Measurements from ENCODE around the gene BTBD6. TPM values are rescaled to one million over a fixed set of nuclear protein-coding genes. Genes with fewer than 3 reads are reported as not detected.

Gene BTBD6
- total and polyA plus RNA-seq, 2 of the 8 experiments (the other 6 are each of a cell fraction or from before 2014, with no cell fraction given), result 10.1 to 10.2 TPM

DNA sequence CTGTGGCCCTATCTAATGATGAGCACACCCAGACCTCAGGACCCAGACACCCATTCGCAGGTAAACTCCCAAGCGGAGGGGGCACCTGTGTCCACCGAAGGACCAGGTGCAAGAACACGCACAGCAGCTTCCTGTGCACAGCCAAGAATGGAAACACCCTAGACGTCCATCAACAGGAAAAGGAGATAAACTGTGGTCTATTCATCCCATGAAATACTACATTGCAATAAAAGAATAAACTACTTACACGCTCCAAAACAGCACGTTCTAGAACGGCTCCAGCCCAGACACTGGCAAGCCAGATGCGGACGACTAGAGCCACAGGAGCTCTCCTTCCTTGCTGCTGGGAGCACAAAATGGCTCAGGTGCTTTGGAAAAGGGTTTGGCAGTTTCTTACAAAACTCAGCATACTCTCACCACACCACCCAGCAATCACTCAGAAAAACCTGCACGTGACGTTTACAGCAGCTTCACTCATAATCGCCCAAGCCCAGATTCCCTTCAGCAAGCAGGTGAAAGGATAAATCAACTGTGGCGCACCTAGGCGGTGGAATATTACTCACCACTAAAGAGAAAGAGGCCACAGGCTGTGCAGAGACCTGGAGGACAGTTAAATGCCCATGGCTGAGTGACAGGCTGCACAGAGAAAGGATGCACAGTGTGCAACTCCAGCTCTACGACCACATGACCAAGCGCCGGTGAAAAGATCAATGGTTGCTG, 31.5 kb downstream of the BTBD6 start (continued):
- no peak for TF ChIP-seq RAD21 (IDR thresholded peaks at IDR 0.05 in 1 of 2, conservative IDR thresholded peaks at IDR 0.05 in 1 of 2; ENCODE audit: low read depth in 2 of 2, low read length in 2 of 2)
- no peak for TF ChIP-seq RNF2 (IDR thresholded peaks at IDR 0.05; ENCODE audit: borderline replicate concordance, low read depth, low read length, missing control alignments, poor library complexity, severe bottlenecking)
- TF ChIP-seq, protein P1, sequence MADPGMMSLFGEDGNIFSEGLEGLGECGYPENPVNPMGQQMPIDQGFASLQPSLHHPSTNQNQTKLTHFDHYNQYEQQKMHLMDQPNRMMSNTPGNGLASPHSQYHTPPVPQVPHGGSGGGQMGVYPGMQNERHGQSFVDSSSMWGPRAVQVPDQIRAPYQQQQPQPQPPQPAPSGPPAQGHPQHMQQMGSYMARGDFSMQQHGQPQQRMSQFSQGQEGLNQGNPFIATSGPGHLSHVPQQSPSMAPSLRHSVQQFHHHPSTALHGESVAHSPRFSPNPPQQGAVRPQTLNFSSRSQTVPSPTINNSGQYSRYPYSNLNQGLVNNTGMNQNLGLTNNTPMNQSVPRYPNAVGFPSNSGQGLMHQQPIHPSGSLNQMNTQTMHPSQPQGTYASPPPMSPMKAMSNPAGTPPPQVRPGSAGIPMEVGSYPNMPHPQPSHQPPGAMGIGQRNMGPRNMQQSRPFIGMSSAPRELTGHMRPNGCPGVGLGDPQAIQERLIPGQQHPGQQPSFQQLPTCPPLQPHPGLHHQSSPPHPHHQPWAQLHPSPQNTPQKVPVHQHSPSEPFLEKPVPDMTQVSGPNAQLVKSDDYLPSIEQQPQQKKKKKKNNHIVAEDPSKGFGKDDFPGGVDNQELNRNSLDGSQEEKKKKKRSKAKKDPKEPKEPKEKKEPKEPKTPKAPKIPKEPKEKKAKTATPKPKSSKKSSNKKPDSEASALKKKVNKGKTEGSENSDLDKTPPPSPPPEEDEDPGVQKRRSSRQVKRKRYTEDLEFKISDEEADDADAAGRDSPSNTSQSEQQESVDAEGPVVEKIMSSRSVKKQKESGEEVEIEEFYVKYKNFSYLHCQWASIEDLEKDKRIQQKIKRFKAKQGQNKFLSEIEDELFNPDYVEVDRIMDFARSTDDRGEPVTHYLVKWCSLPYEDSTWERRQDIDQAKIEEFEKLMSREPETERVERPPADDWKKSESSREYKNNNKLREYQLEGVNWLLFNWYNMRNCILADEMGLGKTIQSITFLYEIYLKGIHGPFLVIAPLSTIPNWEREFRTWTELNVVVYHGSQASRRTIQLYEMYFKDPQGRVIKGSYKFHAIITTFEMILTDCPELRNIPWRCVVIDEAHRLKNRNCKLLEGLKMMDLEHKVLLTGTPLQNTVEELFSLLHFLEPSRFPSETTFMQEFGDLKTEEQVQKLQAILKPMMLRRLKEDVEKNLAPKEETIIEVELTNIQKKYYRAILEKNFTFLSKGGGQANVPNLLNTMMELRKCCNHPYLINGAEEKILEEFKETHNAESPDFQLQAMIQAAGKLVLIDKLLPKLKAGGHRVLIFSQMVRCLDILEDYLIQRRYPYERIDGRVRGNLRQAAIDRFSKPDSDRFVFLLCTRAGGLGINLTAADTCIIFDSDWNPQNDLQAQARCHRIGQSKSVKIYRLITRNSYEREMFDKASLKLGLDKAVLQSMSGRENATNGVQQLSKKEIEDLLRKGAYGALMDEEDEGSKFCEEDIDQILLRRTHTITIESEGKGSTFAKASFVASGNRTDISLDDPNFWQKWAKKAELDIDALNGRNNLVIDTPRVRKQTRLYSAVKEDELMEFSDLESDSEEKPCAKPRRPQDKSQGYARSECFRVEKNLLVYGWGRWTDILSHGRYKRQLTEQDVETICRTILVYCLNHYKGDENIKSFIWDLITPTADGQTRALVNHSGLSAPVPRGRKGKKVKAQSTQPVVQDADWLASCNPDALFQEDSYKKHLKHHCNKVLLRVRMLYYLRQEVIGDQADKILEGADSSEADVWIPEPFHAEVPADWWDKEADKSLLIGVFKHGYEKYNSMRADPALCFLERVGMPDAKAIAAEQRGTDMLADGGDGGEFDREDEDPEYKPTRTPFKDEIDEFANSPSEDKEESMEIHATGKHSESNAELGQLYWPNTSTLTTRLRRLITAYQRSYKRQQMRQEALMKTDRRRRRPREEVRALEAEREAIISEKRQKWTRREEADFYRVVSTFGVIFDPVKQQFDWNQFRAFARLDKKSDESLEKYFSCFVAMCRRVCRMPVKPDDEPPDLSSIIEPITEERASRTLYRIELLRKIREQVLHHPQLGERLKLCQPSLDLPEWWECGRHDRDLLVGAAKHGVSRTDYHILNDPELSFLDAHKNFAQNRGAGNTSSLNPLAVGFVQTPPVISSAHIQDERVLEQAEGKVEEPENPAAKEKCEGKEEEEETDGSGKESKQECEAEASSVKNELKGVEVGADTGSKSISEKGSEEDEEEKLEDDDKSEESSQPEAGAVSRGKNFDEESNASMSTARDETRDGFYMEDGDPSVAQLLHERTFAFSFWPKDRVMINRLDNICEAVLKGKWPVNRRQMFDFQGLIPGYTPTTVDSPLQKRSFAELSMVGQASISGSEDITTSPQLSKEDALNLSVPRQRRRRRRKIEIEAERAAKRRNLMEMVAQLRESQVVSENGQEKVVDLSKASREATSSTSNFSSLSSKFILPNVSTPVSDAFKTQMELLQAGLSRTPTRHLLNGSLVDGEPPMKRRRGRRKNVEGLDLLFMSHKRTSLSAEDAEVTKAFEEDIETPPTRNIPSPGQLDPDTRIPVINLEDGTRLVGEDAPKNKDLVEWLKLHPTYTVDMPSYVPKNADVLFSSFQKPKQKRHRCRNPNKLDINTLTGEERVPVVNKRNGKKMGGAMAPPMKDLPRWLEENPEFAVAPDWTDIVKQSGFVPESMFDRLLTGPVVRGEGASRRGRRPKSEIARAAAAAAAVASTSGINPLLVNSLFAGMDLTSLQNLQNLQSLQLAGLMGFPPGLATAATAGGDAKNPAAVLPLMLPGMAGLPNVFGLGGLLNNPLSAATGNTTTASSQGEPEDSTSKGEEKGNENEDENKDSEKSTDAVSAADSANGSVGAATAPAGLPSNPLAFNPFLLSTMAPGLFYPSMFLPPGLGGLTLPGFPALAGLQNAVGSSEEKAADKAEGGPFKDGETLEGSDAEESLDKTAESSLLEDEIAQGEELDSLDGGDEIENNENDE (IDR thresholded peaks at IDR 0.05; ENCODE audit: insufficient replicate concordance, low read length), result no peak
- TF ChIP-seq SUZ12 (IDR thresholded peaks at IDR 0.05; ENCODE audit: low read length), result no peak
- no peak for TF ChIP-seq NRF1 (IDR thresholded peaks at IDR 0.05; ENCODE audit: low read depth, low read length)
- no peak for TF ChIP-seq KDM1A (IDR thresholded peaks at IDR 0.05; ENCODE audit: borderline replicate concordance, low read length)
- TF ChIP-seq POLR2A (IDR thresholded peaks at IDR 0.05; ENCODE audit: control extremely low read depth in 1 of 2, low read depth in 2 of 2, low read length in 2 of 2), result no peak
- no peak for TF ChIP-seq CBX8 (IDR thresholded peaks at IDR 0.05; ENCODE audit: borderline replicate concordance, low read depth, low read length)

Measured in H1 (cell line).